IMR-90 (cell line): ENCODE results near the gene CNOT3. TPM values are rescaled to one million over a fixed set of nuclear protein-coding genes. Genes with fewer than 3 reads are reported as not detected.

Source experiments
- ATAC-seq: fragments of 200-7000 bp; cut with Tn5 transposase; 2 replicates; pipeline ENCODE4 v1.9.1; 2020; ENCODE audit warnings: low read depth, mild to moderate bottlenecking, moderate library complexity
- BruUV-seq: library from RNA; stranded (reverse); fragments of 400-500 nt; replicated peaks from 2 replicates; lab custom pipeline; 2021; lab: Mats Ljungman, UMichigan
- CTCF ChIA-PET: fragments of 300-600 bp; formaldehyde crosslinking; extraction: SDS; loops from one replicate; lab custom pipeline; 2021; ENCODE audit warnings: antibody characterized with exemption; lab: Yijun Ruan, JAX
- POLR2A ChIA-PET: fragments of 300-600 bp; sonication (Branson Sonifier 250); formaldehyde crosslinking; loops from one replicate; lab custom pipeline; 2022; ENCODE audit warnings: antibody characterized with exemption; ENCODE audit not compliant: unreplicated experiment; lab: Charles Lee
- DNase-seq: peaks from one replicate; pipeline ENCODE4 v3.0.0; 2013
- H2AFZ ChIP-seq: replicated peaks from 2 replicates; pipeline ENCODE3; 2013; ENCODE audit warnings: low read length, mild to moderate bottlenecking; ENCODE audit not compliant: poor library complexity
- H2AK5ac ChIP-seq: 2 replicates; pipeline ENCODE4 v1.6.1; 2013; ENCODE audit warnings: low read depth, low read length, inconsistent platforms
- H2AK9ac ChIP-seq: replicated peaks from 2 replicates; pipeline ENCODE3; 2013; ENCODE audit warnings: mild to moderate bottlenecking, low read depth, low read length, moderate library complexity; ENCODE audit not compliant: poor library complexity
- H2BK120ac ChIP-seq: 2 replicates; pipeline ENCODE4 v1.6.1; 2013; ENCODE audit warnings: low read depth, low read length, inconsistent platforms
- H2BK15ac ChIP-seq: 3 replicates; pipeline ENCODE4 v1.6.1; 2013; ENCODE audit warnings: low read depth, low read length, inconsistent platforms
- H2BK20ac ChIP-seq: 2 replicates; pipeline ENCODE4 v1.6.1; 2013; ENCODE audit warnings: low read depth, mild to moderate bottlenecking, inconsistent platforms, low read length, moderate library complexity
- H2BK5ac ChIP-seq: 2 replicates; pipeline ENCODE4 v1.6.1; 2013; ENCODE audit warnings: mild to moderate bottlenecking, low read depth, low read length, inconsistent platforms; ENCODE audit not compliant: poor library complexity, severe bottlenecking
- H3K14ac ChIP-seq: replicated peaks from 2 replicates; pipeline ENCODE4 v1.6.1; 2013; ENCODE audit warnings: low read depth, low read length, inconsistent platforms
- H3K18ac ChIP-seq: 2 replicates; pipeline ENCODE4 v1.6.1; 2013; ENCODE audit warnings: low read depth, low read length, control low read depth
- H3K23ac ChIP-seq: 2 replicates; pipeline ENCODE4 v1.6.1; 2013; ENCODE audit warnings: low read depth, low read length, inconsistent platforms
- H3K27ac ChIP-seq: 2 replicates; pipeline ENCODE4 v1.5.1; 2013; ENCODE audit warnings: mild to moderate bottlenecking, control low read depth, low read length; ENCODE audit not compliant: insufficient read depth
- H3K27me3 ChIP-seq: 2 replicates; pipeline ENCODE4 v1.6.1; 2013; ENCODE audit warnings: low read length; ENCODE audit not compliant: control insufficient read depth, insufficient read depth
- H3K36me3 ChIP-seq: 2 replicates; pipeline ENCODE4 v1.6.1; 2013; ENCODE audit warnings: low read length, mixed read lengths; ENCODE audit not compliant: control insufficient read depth, insufficient read depth
- H3K4ac ChIP-seq: 2 replicates; pipeline ENCODE4 v1.6.1; 2013; ENCODE audit warnings: low read depth, low read length, inconsistent platforms
- H3K4me1 ChIP-seq: 2 replicates; pipeline ENCODE4 v1.6.1; 2013; ENCODE audit warnings: low read length, mixed read lengths; ENCODE audit not compliant: control insufficient read depth, insufficient read depth
- H3K4me2 ChIP-seq: 2 replicates; pipeline ENCODE4 v1.6.1; 2013; ENCODE audit warnings: low read depth, mild to moderate bottlenecking, control low read depth, low read length, moderate library complexity
- H3K4me3 ChIP-seq: 2 replicates; pipeline ENCODE4 v1.5.1; 2013; ENCODE audit warnings: low read depth, mild to moderate bottlenecking, control low read depth, low read length, moderate library complexity; ENCODE audit not compliant: insufficient read depth
- H3K56ac ChIP-seq: 2 replicates; pipeline ENCODE4 v1.6.1; 2013; ENCODE audit warnings: low read length, inconsistent platforms; ENCODE audit not compliant: insufficient read depth; ENCODE audit errors: extremely low read depth
- H3K79me1 ChIP-seq, 2 experiments: 2 replicates each; pipeline ENCODE4 v1.6.1; 2013; ENCODE audit warnings: low read length in 2 of 2, inconsistent platforms in 1 of 2, low read depth in 1 of 2
- H3K9ac ChIP-seq: 2 replicates; pipeline ENCODE4 v1.6.1; 2013; ENCODE audit warnings: low read depth, low read length, control low read depth
- H3K9me1 ChIP-seq: 2 replicates; pipeline ENCODE4 v1.6.1; 2013; ENCODE audit warnings: low read length, inconsistent platforms; ENCODE audit not compliant: insufficient read depth
- H3K9me3 ChIP-seq: 2 replicates; pipeline ENCODE4 v1.6.1; 2013; ENCODE audit warnings: low read length; ENCODE audit not compliant: control insufficient read depth, insufficient read depth
- H4K20me1 ChIP-seq: 2 replicates; pipeline ENCODE4 v1.6.1; 2013; ENCODE audit warnings: low read length, inconsistent platforms; ENCODE audit not compliant: insufficient read depth
- H4K5ac ChIP-seq: 2 replicates; pipeline ENCODE4 v1.6.1; 2013; ENCODE audit warnings: mild to moderate bottlenecking, low read depth, low read length, control low read depth
- H4K8ac ChIP-seq, 2 experiments: 2 replicates each; pipeline ENCODE4 v1.6.1; 2013; ENCODE audit warnings: low read depth in 2 of 2, low read length in 2 of 2, control low read depth in 1 of 2, inconsistent platforms in 1 of 2
- H4K91ac ChIP-seq: 2 replicates; pipeline ENCODE4 v1.6.1; 2013; ENCODE audit warnings: low read depth, low read length, inconsistent platforms; ENCODE audit not compliant: insufficient read depth
- BHLHE40 ChIP-seq: fragments of 150-350 bp; IDR thresholded peaks from 2 replicates; pipeline ENCODE4 v1.6.1; 2016; ENCODE audit warnings: mild to moderate bottlenecking, low read depth, low read length
- ELK1 ChIP-seq: fragments of 150-350 bp; IDR thresholded peaks from 2 replicates; pipeline ENCODE4 v1.6.1; 2016; ENCODE audit warnings: low read depth, mild to moderate bottlenecking, low read length, moderate library complexity, borderline replicate concordance
- MAFK ChIP-seq: IDR thresholded peaks from 2 replicates; pipeline ENCODE4 v1.6.1; 2012; ENCODE audit warnings: low read depth, low read length, improper control_type of control experiment
- NFE2L2 ChIP-seq: fragments of 150-350 bp; IDR thresholded peaks from 2 replicates; pipeline ENCODE4 v1.6.1; 2016; ENCODE audit warnings: low read depth, mild to moderate bottlenecking, low read length
- POLR2A ChIP-seq: IDR thresholded peaks from 2 replicates; pipeline ENCODE4 v1.6.1; 2012; ENCODE audit warnings: mild to moderate bottlenecking, low read depth, low read length
- SMC3 ChIP-seq: fragments of 150-350 bp; IDR thresholded peaks from 2 replicates; pipeline ENCODE4 v1.6.1; 2016; ENCODE audit warnings: low read depth, mild to moderate bottlenecking, antibody characterized with exemption, low read length, moderate library complexity
- WGBS, 2 experiments: methylation state at CpG; one replicate each; pipeline versions ENCODE4 v1.1.5 to v1.1.7; 2013; ENCODE audit warnings: missing lambda C conversion rate in 2 of 2; ENCODE audit not compliant: insufficient read length in 1 of 2; ENCODE audit errors: extremely low coverage in 2 of 2; 5-methylcytosine and 5-hydroxymethylcytosine counted together
- dilution Hi-C: fragments of 300-500 bp; cut with HindIII; formaldehyde crosslinking; loops from one replicate; pipeline ENCODE4 v1.14.3; 2018; ENCODE audit warnings: low sequenced_read_pairs; ENCODE audit not compliant: unreplicated experiment
- in situ Hi-C: fragments of 300-500 bp; cut with MboI; formaldehyde crosslinking; loops from 3 replicates; pipeline ENCODE4 v1.14.3; 2019; ENCODE audit warnings: low sequenced_read_pairs, inconsistent platforms, mixed read lengths
- intact Hi-C: fragments of 100-400 bp; cut with micrococcal nuclease; formaldehyde crosslinking; loops from 2 replicates; pipeline ENCODE4 v1.10.0; 2022
- polyA plus RNA-seq, 3 experiments: library from polyadenylated mRNA; depleted of rRNA; stranded (reverse); fragments of >200 nt; gene quantifications; 2 replicates each; pipeline ENCODE4 v1.2.3, GENCODE V29; 2012; ENCODE audit warnings: low replicate concordance in 1 of 3
- total RNA-seq: library from RNA; depleted of rRNA; stranded (reverse); fragments of >200 nt; gene quantifications from 2 replicates; pipeline ENCODE4 v1.2.3, GENCODE V29; 2012

Gene CNOT3
- total and polyA plus RNA-seq, 2 of the 4 experiments (the other 2 are of a cell fraction): 5.4 to 26.7 TPM

GRCh38 chr19:54156953-54157352 is 19.4 kb downstream of the CNOT3 start:
- WGBS, 2 experiments: no CpG with 5 or more reads among the region's 3 CpGs
- Histone ChIP-seq H2AFZ (no peak overlapping the region), H4K5ac (no peak overlapping the region), H4K20me1 (peaks cover 7% of the 10 kb centered on the region; the same call in 1 of the 2 replicates), H3K14ac (no peak overlapping the region), H3K79me1 (peaks cover 10 to 38% of the 10 kb centered on the region in 2 experiments; a peak in 3 of 4 replicates), H3K27me3 (no peaks in the 10 kb centered on the region), H2AK5ac (no peak overlapping the region), H3K4me1 (peaks cover 11% of the 10 kb centered on the region), H2BK120ac (no peak overlapping the region), H4K91ac (no peak overlapping the region), H3K23ac (no peak overlapping the region), H3K36me3 (peaks cover 47% of the 10 kb centered on the region), H3K9me1 (no peaks in the 10 kb centered on the region; the same call in 1 of the 2 replicates), H3K9me3 (no peaks in the 10 kb centered on the region), H3K18ac (no peak overlapping the region), H2BK15ac (no peak overlapping the region), H3K4me2 (no peak overlapping the region), H2BK20ac (no peak overlapping the region), H3K9ac (no peak overlapping the region), H3K56ac (no peak overlapping the region), H4K8ac (no peak overlapping the region), H3K27ac (no peak overlapping the region), H2AK9ac (no peak overlapping the region), H3K4ac (no peak overlapping the region), H3K4me3 (no peak overlapping the region), H2BK5ac (no peak overlapping the region)
- no TSS peak for BruUV-seq
- dilution Hi-C loops: no loop called here
- intact Hi-C loops: loop anchor here (5.0 kb wide), 1 partner anchor 1125 kb away; the partner anchor contains the start of genes BRSK1 and HSPBP1
- ChIA-PET POLR2A (no interaction called here), CTCF (no interaction called here)
- TF ChIP-seq NFE2L2: no peak
- TF ChIP-seq BHLHE40: no peak
- TF ChIP-seq ELK1: no peak
- no peak for TF ChIP-seq SMC3
- no peak for TF ChIP-seq MAFK
- TF ChIP-seq POLR2A: 0 out of 2 replicates have a peak, but pooled peaks have one; percentile 20
- ATAC-seq (no peak), DNase-seq (no peak)
- in situ Hi-C loops: no loop called here
